ENCODE data around the gene PDE1C. TPM values are rescaled to one million over a fixed set of nuclear protein-coding genes. Genes with fewer than 3 reads are reported as not detected.
"Not testable (repeated sequence)": the region's sequence is repeated elsewhere in the genome, so short reads cannot be mapped to it uniquely, and the experiment has no call there.

Gene PDE1C
- polyA plus RNA-seq, 6 donors from 2014 or later = not detected

DNA sequence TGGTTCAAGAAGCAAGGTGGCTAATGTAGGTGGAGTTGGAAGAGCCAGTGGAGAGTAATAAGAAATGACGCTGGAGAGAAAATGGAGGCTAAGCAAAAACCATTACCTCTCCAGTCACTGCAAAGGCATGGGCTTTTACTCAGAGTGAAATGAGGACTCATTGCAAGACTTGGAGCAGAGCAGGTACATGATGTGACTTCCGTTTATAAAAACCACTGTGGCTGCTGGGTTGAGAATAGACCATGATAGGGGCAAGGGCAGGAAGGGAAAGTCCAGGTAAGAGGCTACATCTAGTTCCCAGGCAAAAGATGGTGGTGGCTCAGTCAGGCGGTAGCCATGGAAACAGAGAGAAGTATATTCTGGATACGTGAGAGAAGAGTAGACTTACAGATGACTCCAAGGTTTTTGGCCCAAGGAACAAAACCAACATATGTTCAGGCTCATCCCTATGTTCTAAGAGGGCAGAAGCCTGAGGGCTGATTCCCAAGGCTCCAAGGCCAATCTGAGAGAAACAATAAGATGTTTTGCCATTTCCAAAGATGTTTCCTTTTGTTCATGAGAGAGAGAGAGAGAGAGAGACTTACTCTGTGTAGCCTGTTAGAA is 21.5 kb upstream of the PDE1C start:
- Mint-ChIP-seq H3K9me3 (peaks cover 0 to 9% (median 5%) of the 10 kb centered on the region in 7 donors), H3K27me3 (no peaks in the 10 kb centered on the region), H3K36me3 (no peaks in the 10 kb centered on the region), H3K4me1 (no peaks in the 10 kb centered on the region), H3K27ac (no peak overlapping the region), H3K4me3 (no peak overlapping the region)
- DNase-seq (no peak), ATAC-seq (ENCODE audit: low read depth in 2 of 2) (no peak)

DNA sequence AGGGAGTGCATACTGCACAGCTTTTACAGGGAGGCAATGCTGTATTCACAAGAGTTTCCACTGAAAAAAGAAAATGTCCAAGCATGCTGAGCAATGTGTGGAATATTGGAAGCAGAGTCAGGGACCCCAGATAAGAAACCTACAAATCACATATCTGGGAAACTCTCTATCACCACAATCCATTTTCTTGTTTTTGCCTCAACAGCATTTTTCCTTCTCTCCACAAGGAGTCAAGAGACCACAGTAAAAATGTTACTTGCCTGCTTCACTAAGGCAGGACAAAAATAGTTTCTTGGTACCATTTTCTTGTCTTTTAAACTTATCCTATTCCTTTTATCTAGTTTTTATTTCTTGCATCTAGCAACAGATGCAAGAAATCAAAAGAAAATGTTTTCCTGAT is 19.5 kb upstream of the PDE1C start:
- H3K9me3 Mint-ChIP-seq = peaks cover 0 to 6% (median 5%) of the 10 kb centered on the region in 7 donors
- no peak overlapping the region for H3K4me3 Mint-ChIP-seq
- no peak for DNase-seq
- H3K36me3 Mint-ChIP-seq = no peaks in the 10 kb centered on the region
- ATAC-seq (ENCODE audit: low read depth in 2 of 2) = no peak
- no peaks in the 10 kb centered on the region for H3K4me1 Mint-ChIP-seq
- H3K27me3 Mint-ChIP-seq = no peaks in the 10 kb centered on the region
- H3K27ac Mint-ChIP-seq = no peak overlapping the region

DNA sequence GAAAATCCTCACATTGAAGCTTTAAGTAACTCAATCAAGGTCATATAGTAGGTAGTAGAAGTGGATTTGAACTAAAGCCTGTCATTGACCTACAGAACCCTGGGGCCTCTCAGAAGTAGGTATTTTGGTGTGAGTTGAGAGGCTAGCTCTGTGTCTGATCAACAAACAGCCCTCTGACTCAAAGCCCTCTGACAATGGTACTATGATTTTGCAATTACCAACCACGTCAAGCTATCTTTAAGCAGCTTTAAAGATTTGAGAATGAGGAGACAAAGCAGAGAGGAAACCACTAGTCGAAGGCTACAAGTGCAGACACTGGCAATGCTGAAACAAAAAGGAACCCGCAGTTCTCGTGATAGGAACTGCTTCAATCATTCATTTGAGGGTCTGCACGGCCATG is 19.0 kb upstream of the PDE1C start:
- no peaks in the 10 kb centered on the region for H3K4me1 Mint-ChIP-seq
- no peaks in the 10 kb centered on the region for H3K27me3 Mint-ChIP-seq
- no peak for ATAC-seq (ENCODE audit: low read depth in 2 of 2)
- no peak overlapping the region for H3K4me3 Mint-ChIP-seq
- H3K27ac Mint-ChIP-seq = no peak overlapping the region
- no peak for DNase-seq
- no peaks in the 10 kb centered on the region for H3K36me3 Mint-ChIP-seq
- peaks cover 0 to 6% (median 5%) of the 10 kb centered on the region in 7 donors for H3K9me3 Mint-ChIP-seq

DNA sequence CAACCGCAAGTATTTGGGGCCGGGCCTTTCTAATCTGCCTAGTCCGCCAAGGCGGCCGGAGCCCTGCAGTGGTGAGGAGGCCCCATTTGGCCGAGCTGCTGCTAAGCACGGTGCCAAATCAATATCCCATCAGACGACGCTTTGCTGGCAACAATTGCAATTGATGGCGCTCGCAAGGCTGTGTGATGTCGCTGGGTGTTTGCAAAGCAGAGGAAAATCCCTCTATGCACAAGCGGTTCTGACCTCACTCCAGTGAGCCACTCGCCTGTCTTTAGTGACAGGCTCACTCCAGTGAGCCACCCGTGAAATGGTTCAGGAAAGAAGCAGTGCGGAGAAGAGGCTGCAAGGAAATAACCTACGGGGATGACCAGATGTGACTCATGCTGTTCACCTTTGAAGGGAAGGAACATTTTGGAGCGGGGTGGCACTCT is 18.3 kb upstream of the PDE1C start:
- no peak for DNase-seq
- Mint-ChIP-seq H3K9me3 (peaks cover 0 to 6% (median 5%) of the 10 kb centered on the region in 7 donors), H3K4me3 (no peak overlapping the region), H3K27me3 (no peaks in the 10 kb centered on the region), H3K27ac (no peak overlapping the region), H3K36me3 (no peaks in the 10 kb centered on the region), H3K4me1 (no peaks in the 10 kb centered on the region)
- no peak for ATAC-seq (ENCODE audit: low read depth in 2 of 2)

DNA sequence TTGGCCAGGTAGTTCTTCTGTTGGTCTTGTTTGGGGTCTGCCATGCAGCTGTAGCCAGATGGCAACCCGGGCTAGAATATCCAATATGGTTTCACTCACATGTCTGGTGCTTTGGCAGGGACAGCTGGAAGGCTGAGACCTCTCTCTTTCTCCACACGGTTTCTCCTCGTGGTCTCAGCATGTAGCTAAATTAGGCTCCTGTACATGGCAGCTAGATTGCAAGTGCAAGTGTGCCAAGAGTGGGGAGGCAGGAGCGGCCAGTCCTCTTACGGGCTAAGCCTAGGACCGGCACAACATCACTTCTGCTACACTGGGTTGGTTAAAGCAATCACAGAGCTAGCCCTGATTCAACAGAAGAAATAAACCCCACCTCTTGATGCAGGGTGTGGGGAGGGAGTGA is 9.3 kb upstream of the PDE1C start:
- H3K9me3 Mint-ChIP-seq = peaks cover 0 to 10% (median 3%) of the 10 kb centered on the region in 7 donors
- ATAC-seq (ENCODE audit: low read depth in 2 of 2) = no peak
- no peak for DNase-seq
- H3K4me1 Mint-ChIP-seq = no peaks in the 10 kb centered on the region
- no peaks in the 10 kb centered on the region for H3K36me3 Mint-ChIP-seq
- no peak overlapping the region for H3K27ac Mint-ChIP-seq
- no peak overlapping the region for H3K4me3 Mint-ChIP-seq
- peaks cover 4 to 12% (median 7%) of the 10 kb centered on the region in 3 donors for H3K27me3 Mint-ChIP-seq

DNA sequence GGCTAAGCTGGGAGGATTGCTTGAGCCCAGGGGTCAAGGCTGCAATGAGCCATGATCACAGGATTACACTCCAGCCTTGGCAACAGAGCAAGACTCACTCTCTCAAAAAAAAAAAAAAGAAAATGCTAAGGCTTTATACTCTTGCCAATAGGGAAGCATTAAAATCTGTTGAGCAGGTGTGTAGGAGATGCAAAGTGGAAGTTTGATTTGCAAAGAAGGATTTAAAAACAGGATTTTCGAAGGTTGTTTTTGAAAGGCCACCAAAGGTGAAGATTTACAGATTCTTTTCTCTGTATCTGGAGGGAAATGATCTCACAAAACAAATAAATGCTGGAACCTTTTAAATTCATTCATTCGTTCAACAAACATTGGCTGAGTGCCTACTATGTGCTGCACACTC is 8.6 kb upstream of the PDE1C start:
- ATAC-seq (ENCODE audit: low read depth in 2 of 2) = no peak
- Mint-ChIP-seq H3K9me3 (peaks cover 0 to 13% (median 3%) of the 10 kb centered on the region in 7 donors), H3K36me3 (no peaks in the 10 kb centered on the region), H3K27ac (no peak overlapping the region), H3K4me3 (no peak overlapping the region), H3K27me3 (peaks cover 11 to 19% (median 11%) of the 10 kb centered on the region in 3 donors), H3K4me1 (no peaks in the 10 kb centered on the region)
- no peak for DNase-seq

DNA sequence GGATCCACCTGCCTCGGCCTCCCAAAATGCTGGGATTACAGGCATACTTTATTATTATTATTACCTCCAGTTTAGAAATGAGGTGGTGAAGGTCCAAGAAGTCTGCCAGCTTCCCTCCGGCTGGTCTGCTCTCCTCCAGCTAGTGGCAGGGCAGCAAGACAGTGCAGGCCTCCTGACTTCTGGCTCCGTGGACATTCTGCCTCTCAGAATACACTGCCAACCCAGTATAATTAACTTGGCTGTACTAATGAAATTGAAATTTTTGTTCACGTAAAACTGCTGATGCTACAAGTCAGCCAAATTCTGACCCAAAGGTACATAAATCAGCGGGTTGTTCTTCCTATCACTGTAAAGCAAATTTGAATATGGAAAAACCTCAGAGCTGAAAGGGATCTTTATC is 7.6 kb upstream of the PDE1C start:
- Mint-ChIP-seq H3K4me3 (no peak overlapping the region), H3K27me3 (peaks cover 11 to 26% (median 12%) of the 10 kb centered on the region in 3 donors), H3K27ac (no peak overlapping the region), H3K4me1 (no peaks in the 10 kb centered on the region), H3K36me3 (no peaks in the 10 kb centered on the region), H3K9me3 (peaks cover 0 to 13% (median 3%) of the 10 kb centered on the region in 7 donors)
- no peak for ATAC-seq (ENCODE audit: low read depth in 2 of 2)
- DNase-seq = no peak

DNA sequence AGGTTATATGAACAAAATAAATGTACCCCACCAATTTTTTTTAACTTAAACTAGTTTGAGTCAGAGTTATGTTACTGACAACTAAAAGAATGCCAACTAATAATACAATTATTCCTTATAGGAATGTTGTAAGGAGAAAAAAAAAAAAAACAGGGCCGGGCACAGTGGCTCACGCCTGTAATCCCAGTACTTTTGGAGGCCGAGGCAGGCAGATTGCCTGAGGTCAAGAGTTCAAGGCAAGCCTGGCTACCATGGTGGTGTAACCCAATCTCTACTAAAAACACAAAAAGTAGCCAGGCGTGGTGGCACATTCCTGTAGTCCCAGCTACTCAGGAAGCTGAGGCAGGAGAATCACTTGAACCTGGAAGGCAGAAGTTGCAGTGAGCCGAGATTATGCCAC is 6.6 kb upstream of the PDE1C start:
- DNase-seq; H3K36me3 Mint-ChIP-seq; H3K27ac Mint-ChIP-seq; H3K4me1 Mint-ChIP-seq; H3K4me3 Mint-ChIP-seq; ATAC-seq (ENCODE audit: low read depth in 2 of 2): not testable (repeated sequence)
- Mint-ChIP-seq H3K9me3 (peaks cover 0 to 13% (median 3%) of the 10 kb centered on the region in 7 donors), H3K27me3 (peaks cover 15 to 33% (median 17%) of the 10 kb centered on the region in 3 donors)

DNA sequence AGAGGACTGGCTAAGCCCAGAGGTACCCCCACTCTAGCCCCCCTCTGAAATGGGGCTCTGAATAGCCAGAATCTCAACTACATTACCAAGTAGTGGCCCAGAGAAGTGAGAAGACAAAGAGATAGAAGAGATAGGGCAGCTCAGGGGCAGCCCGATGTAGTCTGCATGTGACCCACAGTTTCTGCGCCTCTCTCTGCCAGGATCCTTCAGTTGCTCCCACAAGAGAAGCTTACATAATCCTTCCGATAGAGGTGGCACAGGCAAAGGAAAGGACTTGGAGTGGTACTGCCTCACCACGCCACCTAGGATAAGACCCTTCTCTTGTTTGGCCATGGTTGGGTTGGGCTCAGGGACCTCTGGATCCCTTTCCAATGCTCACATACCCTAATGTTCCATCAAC is 5.4 kb upstream of the PDE1C start:
- Mint-ChIP-seq H3K27me3 (peaks cover 17 to 39% (median 23%) of the 10 kb centered on the region in 3 donors), H3K4me3 (no peak overlapping the region), H3K27ac (no peak overlapping the region), H3K9me3 (peaks cover 0 to 11% (median 2%) of the 10 kb centered on the region in 7 donors), H3K4me1 (peaks cover 0 to 2% (median 0%) of the 10 kb centered on the region in 3 donors), H3K36me3 (no peaks in the 10 kb centered on the region)
- no peak for ATAC-seq (ENCODE audit: low read depth in 2 of 2)
- no peak for DNase-seq

DNA sequence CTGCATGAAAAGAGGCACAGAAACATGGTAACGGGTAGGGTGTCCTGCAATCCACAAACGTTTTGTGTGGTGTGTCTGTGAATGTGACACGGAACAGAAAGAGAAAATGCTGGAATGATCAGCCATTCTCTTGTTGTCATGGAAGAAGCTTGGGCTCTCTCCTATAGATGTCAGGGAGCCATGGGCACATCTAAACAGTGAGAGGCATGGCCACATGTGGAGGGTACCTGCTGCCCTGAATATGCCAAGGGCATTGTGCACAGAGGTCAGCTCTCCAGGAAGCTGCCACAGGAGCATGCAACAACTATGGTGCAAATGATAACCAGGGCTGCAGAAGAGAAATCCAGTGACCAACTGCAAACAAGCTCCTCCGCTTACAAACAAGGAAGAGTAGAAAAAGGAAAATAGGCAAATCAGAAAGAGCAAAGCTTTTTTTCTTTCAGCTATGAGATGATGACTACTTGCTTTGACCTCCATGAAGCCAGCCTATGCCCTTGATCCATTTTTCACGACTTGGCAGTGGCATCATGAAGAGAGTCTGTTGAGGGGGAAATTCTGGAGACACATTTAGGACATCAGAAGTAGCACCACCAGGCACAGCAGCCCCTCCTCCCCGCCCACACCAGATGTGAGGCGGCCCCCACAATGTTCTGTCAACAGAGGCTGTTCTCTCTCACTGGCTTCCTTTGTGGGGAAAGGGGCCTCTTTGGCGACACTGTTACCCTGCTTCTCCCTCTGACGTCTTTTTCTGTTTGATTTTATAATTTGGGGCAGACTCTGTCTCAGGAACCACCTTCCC is 4.8 kb upstream of the PDE1C start:
- no peak overlapping the region for H3K27ac Mint-ChIP-seq
- H3K4me1 Mint-ChIP-seq = peaks cover 0 to 5% (median 2%) of the 10 kb centered on the region in 3 donors
- ATAC-seq (ENCODE audit: low read depth in 2 of 2) (no peak), DNase-seq (no peak)
- peaks cover 22 to 45% (median 29%) of the 10 kb centered on the region in 3 donors for H3K27me3 Mint-ChIP-seq
- peaks cover 0 to 11% (median 2%) of the 10 kb centered on the region in 7 donors for H3K9me3 Mint-ChIP-seq
- H3K36me3 Mint-ChIP-seq = no peaks in the 10 kb centered on the region
- peak overlapping the region in 1 of 8 donors; percentile 50 for H3K4me3 Mint-ChIP-seq

DNA sequence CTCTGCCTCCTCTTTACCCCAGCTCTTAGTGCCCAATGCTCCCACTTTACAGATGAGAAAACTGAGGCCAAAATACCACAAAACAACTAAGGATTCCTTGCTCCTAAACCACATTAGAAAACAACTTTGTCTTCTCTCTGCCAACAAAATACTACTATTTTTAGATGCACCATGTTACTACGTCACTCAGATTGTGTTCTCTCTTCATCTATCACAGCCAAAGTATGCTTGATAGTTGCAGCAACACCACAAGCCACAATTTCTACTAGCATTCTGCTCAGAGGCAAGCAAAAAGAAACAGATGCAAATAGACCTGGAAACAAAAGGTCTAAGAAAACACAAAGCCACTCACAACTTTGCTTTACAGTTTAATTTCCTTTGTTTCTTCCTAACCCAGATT is 3.3 kb upstream of the PDE1C start:
- Mint-ChIP-seq H3K27ac (no peak overlapping the region), H3K4me1 (peaks cover 0 to 5% (median 2%) of the 10 kb centered on the region in 3 donors), H3K27me3 (peaks cover 29 to 60% (median 40%) of the 10 kb centered on the region in 3 donors), H3K4me3 (no peak overlapping the region), H3K9me3 (peaks cover 0 to 9% (median 3%) of the 10 kb centered on the region in 7 donors), H3K36me3 (no peaks in the 10 kb centered on the region)
- no peak for ATAC-seq (ENCODE audit: low read depth in 2 of 2)
- no peak for DNase-seq

DNA sequence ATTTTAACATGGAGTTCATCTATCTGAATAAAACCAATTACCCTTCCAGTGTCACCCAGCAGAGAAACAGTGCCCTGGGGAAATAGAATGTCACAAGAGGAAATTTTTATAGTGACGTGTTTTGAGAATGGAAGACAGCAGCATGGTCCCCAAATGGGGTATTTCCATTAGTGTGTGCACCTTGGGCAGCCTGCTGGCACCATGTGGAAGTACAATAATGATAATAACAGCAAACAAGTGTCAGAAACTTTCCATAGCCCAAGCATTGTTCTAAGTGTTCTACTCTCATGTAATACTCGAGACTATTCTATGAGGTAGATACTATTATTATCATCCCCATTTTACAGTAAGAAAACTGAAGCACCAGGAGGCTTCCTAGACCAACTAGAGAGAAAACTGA is 2.2 kb upstream of the PDE1C start:
- Mint-ChIP-seq H3K27me3 (peaks cover 37 to 64% (median 52%) of the 10 kb centered on the region in 3 donors), H3K4me1 (peaks cover 0 to 5% (median 2%) of the 10 kb centered on the region in 3 donors), H3K4me3 (no peak overlapping the region), H3K36me3 (no peaks in the 10 kb centered on the region), H3K27ac (no peak overlapping the region), H3K9me3 (peaks cover 0 to 6% (median 3%) of the 10 kb centered on the region in 7 donors)
- no peak for DNase-seq
- ATAC-seq (ENCODE audit: low read depth in 2 of 2) = no peak

DNA sequence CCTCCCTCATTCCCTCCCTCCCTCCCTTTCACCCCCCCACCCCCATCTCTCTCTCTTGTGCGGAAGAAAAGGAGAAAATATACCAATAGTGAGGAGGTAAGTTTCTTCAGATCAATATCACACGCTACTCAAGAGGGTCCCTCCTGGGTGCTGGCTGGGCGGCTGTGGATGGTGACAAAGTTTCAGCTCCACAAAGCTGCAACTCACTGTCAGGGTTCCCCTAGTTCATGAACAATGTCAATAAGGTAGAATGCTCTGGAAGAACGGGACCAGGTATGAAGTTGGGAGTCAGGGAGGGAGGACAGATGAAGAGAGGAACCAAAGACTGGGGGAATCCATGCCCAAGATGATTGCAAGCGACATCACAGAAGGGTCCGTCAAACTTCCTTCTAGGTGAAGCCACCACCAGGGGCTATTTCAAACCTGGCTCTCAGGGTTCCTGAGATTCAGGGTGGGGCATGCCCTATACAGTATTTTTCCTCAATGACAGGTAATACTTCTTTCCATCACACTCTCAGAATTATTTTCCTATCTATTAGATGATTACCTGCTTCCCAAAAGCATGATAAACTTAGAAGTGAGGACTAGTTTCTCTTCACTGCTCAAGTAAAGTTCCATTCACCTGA is 1.4 kb upstream of the PDE1C start:
- peaks cover 0 to 5% (median 2%) of the 10 kb centered on the region in 3 donors for H3K4me1 Mint-ChIP-seq
- ATAC-seq (ENCODE audit: low read depth in 2 of 2) = no peak
- H3K4me3 Mint-ChIP-seq = no peak overlapping the region
- peaks cover 0 to 6% (median 3%) of the 10 kb centered on the region in 7 donors for H3K9me3 Mint-ChIP-seq
- H3K27ac Mint-ChIP-seq = no peak overlapping the region
- H3K36me3 Mint-ChIP-seq = no peaks in the 10 kb centered on the region
- peaks cover 43 to 73% (median 53%) of the 10 kb centered on the region in 3 donors for H3K27me3 Mint-ChIP-seq
- DNase-seq = no peak
